ENCODE results near the gene NFAM1.

DNA sequence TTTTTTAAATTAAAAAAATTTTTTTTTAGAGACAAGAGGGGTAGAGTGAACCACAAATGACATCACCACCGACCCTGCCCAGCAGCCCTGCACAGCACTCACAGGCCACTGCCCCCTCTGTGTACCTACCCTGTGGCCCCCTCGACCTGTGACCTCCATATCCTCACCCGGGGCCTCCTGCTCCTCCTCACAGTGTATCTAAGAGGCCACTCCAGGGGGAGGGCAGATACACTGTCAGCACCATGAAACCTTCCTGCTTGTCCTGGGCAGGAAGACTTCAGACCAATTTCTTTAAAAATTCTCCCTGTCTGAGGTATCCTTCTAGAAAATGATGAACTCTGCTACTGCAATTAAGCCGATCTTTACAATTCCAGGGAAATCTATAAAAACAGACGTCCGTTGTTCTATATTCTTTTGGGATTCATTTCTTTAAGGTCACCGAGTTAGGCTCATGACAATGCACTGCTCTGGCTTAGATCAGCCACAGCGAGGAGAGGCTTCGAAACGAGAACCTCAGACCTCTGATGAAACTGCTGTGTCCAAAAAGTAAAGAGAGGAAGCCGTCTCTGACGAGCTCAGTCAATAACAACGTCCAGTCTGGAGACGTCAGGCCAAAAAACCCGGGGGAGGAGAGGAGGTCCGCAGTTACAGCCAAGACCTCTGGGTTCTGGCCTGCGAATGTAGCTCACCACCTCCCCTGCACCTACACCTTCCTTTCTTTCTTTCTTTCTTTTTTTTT lies 17.5 kb downstream of the NFAM1 start:
- TF ChIP-seq CTCF (conservative IDR thresholded peaks at IDR 0.05; ENCODE audit: low read depth, low read length), result no peak
- TF ChIP-seq NFE2L2 (IDR thresholded peaks at IDR 0.05; ENCODE audit: low read depth, low read length), result no peak
- no peak for TF ChIP-seq RCOR1 (IDR thresholded peaks at IDR 0.05; ENCODE audit: insufficient replicate concordance, low read length)
- no peak for TF ChIP-seq RAD21 (IDR thresholded peaks at IDR 0.05; ENCODE audit: low read length)

Measured in IMR-90 (cell line).